K562 (cell line): ENCODE data around the gene PPP1R16B.

Source experiments
- ATF1 ChIP-seq, 2 experiments: fragments of 450-650 bp in 1 of 2; IDR thresholded peaks; 2 replicates each; pipeline ENCODE4 v1.6.1; 2016; ENCODE audit warnings: missing compliant biosample characterization in 1 of 2, missing genetic modification characterization in 1 of 2
- CHD4 ChIP-seq: fragments of 200-600 bp; sonication (generic); IDR thresholded peaks from 3 replicates; pipeline ENCODE4 v1.6.1; 2012; ENCODE audit warnings: low read depth, mild to moderate bottlenecking, mixed read lengths, low read length, inconsistent platforms; ENCODE audit not compliant: insufficient read depth, insufficient replicate concordance, poor library complexity, severe bottlenecking
- EP300 ChIP-seq: IDR thresholded peaks from 2 replicates; pipeline ENCODE4 v1.6.1; 2012; ENCODE audit warnings: low read length, improper control_type of control experiment
- FIP1L1 ChIP-seq: fragments of 200-400 bp; formaldehyde crosslinking; IDR thresholded peaks from 2 replicates; pipeline ENCODE4 v1.6.1; 2018; ENCODE audit warnings: mild to moderate bottlenecking, low read depth, low read length; ENCODE audit not compliant: poor library complexity, severe bottlenecking
- NFIC ChIP-seq: fragments of 450-650 bp; IDR thresholded peaks from 2 replicates; pipeline ENCODE4 v1.6.1; 2017; ENCODE audit warnings: mild to moderate bottlenecking, inconsistent platforms
- POU5F1 ChIP-seq: fragments of 150-350 bp; IDR thresholded peaks from 2 replicates; pipeline ENCODE4 v1.6.1; 2014; ENCODE audit warnings: borderline replicate concordance, low read length, low read depth, mild to moderate bottlenecking; ENCODE audit not compliant: partially characterized antibody
- RAD21 ChIP-seq, 2 experiments: fragments of 250-450 bp in 1 of 2; fragments of 450-650 bp in 1 of 2; sonication (Bioruptor Pico) in 1 of 2; formaldehyde crosslinking in 1 of 2; IDR thresholded peaks in 1 of 2; conservative IDR thresholded peaks in 1 of 2; 2 replicates each; pipeline versions ENCODE4 v1.4.0 to v1.8.0; 2020 to 2022; ENCODE audit warnings: mild to moderate bottlenecking in 2 of 2, moderate library complexity in 1 of 2
- SMAD1 ChIP-seq: fragments of 150-350 bp; IDR thresholded peaks from 2 replicates; pipeline ENCODE4 v1.6.1; 2014; ENCODE audit warnings: low read length, low read depth; ENCODE audit not compliant: partially characterized antibody
- ZNF274 ChIP-seq: IDR thresholded peaks from 2 replicates; pipeline ENCODE4 v1.6.1; 2011; ENCODE audit warnings: low read depth, mild to moderate bottlenecking, low read length, moderate library complexity, borderline replicate concordance
- ZNF3 ChIP-seq: fragments of 250-450 bp; sonication (Bioruptor Pico); IDR thresholded peaks from 2 replicates; pipeline ENCODE4 v1.5.0; 2021; ENCODE audit warnings: mild to moderate bottlenecking, moderate library complexity
- TF ChIP-seq, protein P1 (sequence below), 3 experiments: IDR thresholded peaks in 2 of 3; conservative IDR thresholded peaks in 1 of 3; 2 replicates each; pipeline ENCODE4 v1.5.1; 2011 to 2012; ENCODE audit warnings: low read length in 3 of 3, mild to moderate bottlenecking in 3 of 3, control low read depth in 2 of 3, improper control_type of control experiment in 1 of 3, inconsistent platforms in 1 of 3, low read depth in 1 of 3, mixed read lengths in 1 of 3, moderate library complexity in 1 of 3; ENCODE audit not compliant: insufficient read depth in 2 of 3
- TF ChIP-seq, protein P2 (sequence below): fragments of 450-650 bp; formaldehyde crosslinking; IDR thresholded peaks from 2 replicates; pipeline ENCODE4 v1.4.0; 2020; ENCODE audit warnings: mild to moderate bottlenecking, moderate library complexity

DNA sequence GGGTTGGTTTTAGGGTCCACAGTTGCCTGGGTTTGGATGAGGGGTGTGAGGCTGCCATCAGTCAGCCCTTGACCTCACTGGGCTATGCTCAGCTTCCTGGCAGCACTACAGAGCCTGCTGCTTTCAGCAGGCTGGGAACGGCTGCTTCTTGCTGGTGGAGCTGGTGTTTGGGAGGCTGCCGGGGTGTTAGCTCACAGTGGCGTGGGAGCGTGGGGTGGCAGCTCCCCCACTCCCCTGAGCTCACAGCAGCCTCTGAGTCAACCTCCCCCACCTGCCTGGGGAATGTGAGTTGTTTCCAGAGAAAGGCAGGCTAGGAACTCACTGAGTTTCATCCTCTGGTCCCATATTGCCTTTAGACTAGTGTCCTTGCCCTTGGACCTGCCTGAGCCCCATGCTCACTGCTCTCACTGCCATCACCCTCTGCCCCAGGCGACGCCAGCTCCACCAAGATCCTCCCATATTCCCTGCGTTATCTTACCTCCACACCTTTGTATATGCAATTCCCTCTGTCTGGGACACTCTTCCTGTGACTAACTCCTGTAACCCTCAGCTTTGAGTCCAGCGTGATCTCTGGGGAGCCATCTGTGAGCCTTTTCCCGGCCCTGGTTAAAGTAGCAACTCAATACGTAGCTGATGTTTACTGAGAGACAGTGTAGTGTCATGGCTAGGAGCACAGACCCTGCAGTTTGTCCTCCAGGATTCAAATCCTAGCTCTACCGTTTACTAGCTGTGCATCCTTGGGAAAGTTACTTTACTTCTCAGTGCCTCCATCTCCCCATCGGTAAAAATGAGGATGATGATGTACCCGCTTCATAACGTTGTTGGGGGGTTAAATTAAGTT lies 34.8 kb downstream of the PPP1R16B start:
- TF ChIP-seq RAD21 (CRISPR knock-in tag; conservative IDR thresholded peaks at IDR 0.05 in 1 of 2, IDR thresholded peaks at IDR 0.05 in 1 of 2): no peak
- no peak for TF ChIP-seq NFIC
- no peak for TF ChIP-seq CHD4
- TF ChIP-seq ATF1 (CRISPR knock-in tag; IDR thresholded peaks at IDR 0.05): no peak
- no peak for TF ChIP-seq ATF1 (tag; IDR thresholded peaks at IDR 0.05)
- TF ChIP-seq, protein P1, sequence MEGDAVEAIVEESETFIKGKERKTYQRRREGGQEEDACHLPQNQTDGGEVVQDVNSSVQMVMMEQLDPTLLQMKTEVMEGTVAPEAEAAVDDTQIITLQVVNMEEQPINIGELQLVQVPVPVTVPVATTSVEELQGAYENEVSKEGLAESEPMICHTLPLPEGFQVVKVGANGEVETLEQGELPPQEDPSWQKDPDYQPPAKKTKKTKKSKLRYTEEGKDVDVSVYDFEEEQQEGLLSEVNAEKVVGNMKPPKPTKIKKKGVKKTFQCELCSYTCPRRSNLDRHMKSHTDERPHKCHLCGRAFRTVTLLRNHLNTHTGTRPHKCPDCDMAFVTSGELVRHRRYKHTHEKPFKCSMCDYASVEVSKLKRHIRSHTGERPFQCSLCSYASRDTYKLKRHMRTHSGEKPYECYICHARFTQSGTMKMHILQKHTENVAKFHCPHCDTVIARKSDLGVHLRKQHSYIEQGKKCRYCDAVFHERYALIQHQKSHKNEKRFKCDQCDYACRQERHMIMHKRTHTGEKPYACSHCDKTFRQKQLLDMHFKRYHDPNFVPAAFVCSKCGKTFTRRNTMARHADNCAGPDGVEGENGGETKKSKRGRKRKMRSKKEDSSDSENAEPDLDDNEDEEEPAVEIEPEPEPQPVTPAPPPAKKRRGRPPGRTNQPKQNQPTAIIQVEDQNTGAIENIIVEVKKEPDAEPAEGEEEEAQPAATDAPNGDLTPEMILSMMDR (IDR thresholded peaks at IDR 0.05 in 2 of 3, conservative IDR thresholded peaks at IDR 0.05 in 1 of 3; ENCODE audit: insufficient read depth in 2 of 3, low read depth in 1 of 3, low read length in 3 of 3): no peak
- TF ChIP-seq, protein P2, sequence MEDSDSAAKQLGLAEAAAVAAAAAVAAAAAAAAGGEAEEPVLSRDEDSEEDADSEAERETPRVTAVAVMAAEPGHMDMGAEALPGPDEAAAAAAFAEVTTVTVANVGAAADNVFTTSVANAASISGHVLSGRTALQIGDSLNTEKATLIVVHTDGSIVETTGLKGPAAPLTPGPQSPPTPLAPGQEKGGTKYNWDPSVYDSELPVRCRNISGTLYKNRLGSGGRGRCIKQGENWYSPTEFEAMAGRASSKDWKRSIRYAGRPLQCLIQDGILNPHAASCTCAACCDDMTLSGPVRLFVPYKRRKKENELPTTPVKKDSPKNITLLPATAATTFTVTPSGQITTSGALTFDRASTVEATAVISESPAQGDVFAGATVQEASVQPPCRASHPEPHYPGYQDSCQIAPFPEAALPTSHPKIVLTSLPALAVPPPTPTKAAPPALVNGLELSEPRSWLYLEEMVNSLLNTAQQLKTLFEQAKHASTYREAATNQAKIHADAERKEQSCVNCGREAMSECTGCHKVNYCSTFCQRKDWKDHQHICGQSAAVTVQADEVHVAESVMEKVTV (CRISPR knock-in tag): no peak
- TF ChIP-seq POU5F1: no peak
- TF ChIP-seq FIP1L1: no peak
- no peak for TF ChIP-seq EP300
- no peak for TF ChIP-seq ZNF3
- no peak for TF ChIP-seq ZNF274
- TF ChIP-seq SMAD1: no peak
